OCI-LY1 (cell line): Measurements from ENCODE around the gene TIMM17B.
A peak's percentile ranks its signal among the peaks of the same experiment; 100 is the strongest.

Experiments
- H2AFZ ChIP-seq: fragments of 200-600 bp; sonication (generic), shearing (Covaris generic); 2 replicates; pipeline ENCODE4 v1.6.0; 2014; ENCODE audit warnings: antibody characterized with exemption, mild to moderate bottlenecking, low read length
- H3F3A ChIP-seq: fragments of 200-600 bp; sonication (generic), shearing (Covaris generic); 2 replicates; pipeline ENCODE4 v1.6.0; 2014; ENCODE audit warnings: mild to moderate bottlenecking, antibody characterized with exemption, low read length, moderate library complexity; ENCODE audit not compliant: insufficient read depth
- H3K27ac ChIP-seq: fragments of 200-600 bp; sonication (generic); 2 replicates; pipeline ENCODE4 v1.5.1; 2014; ENCODE audit warnings: low read length, mixed run types, mild to moderate bottlenecking, low read depth; ENCODE audit not compliant: poor library complexity, severe bottlenecking
- H3K27me3 ChIP-seq: fragments of 200-600 bp; sonication (generic); 2 replicates; pipeline ENCODE4 v1.6.0; 2014; ENCODE audit warnings: antibody characterized with exemption, mild to moderate bottlenecking, low read length, moderate library complexity; ENCODE audit not compliant: insufficient read depth
- H3K36me3 ChIP-seq: fragments of 200-600 bp; sonication (generic); 2 replicates; pipeline ENCODE4 v1.6.1; 2014; ENCODE audit warnings: mild to moderate bottlenecking, antibody characterized with exemption, low read length, moderate library complexity, mixed read lengths; ENCODE audit not compliant: insufficient read depth
- H3K4me1 ChIP-seq: fragments of 200-600 bp; sonication (generic); 2 replicates; pipeline ENCODE4 v1.5.1; 2014; ENCODE audit warnings: mild to moderate bottlenecking, low read length, moderate library complexity; ENCODE audit not compliant: insufficient read depth, severe bottlenecking
- H3K4me2 ChIP-seq: fragments of 200-600 bp; sonication (generic), shearing (Covaris generic); 2 replicates; pipeline ENCODE4 v1.6.1; 2014; ENCODE audit warnings: low read length
- H3K4me3 ChIP-seq: fragments of 200-600 bp; sonication (generic); 2 replicates; pipeline ENCODE4 v1.5.1; 2014; ENCODE audit warnings: low read length, low read depth, mild to moderate bottlenecking, mixed read lengths; ENCODE audit not compliant: poor library complexity, severe bottlenecking
- H3K79me2 ChIP-seq: fragments of 200-600 bp; shearing (Covaris generic); 2 replicates; pipeline ENCODE4 v1.6.1; 2016; ENCODE audit warnings: mixed run types, low read length, mixed read lengths; ENCODE audit not compliant: insufficient read depth
- H3K9ac ChIP-seq: fragments of 200-600 bp; sonication (generic), shearing (Covaris generic); 2 replicates; pipeline ENCODE4 v1.6.1; 2014; ENCODE audit warnings: mild to moderate bottlenecking, low read length, mixed read lengths
- H3K9me2 ChIP-seq: fragments of 200-600 bp; sonication (generic), shearing (Covaris generic); 2 replicates; pipeline ENCODE4 v1.6.1; 2014; ENCODE audit warnings: low read depth, mild to moderate bottlenecking, low read length, mixed read lengths
- H3K9me3 ChIP-seq: fragments of 200-600 bp; shearing (Covaris generic); 2 replicates; pipeline ENCODE4 v1.6.1; 2014; ENCODE audit warnings: low read length, mixed read lengths
- H4K20me1 ChIP-seq: fragments of 200-600 bp; sonication (generic), shearing (Covaris generic); 2 replicates; pipeline ENCODE4 v1.6.0; 2016; ENCODE audit warnings: mild to moderate bottlenecking, low read length; ENCODE audit not compliant: insufficient read depth
- EZH2 ChIP-seq: fragments of 200-600 bp; sonication (generic), shearing (Covaris generic); IDR thresholded peaks from 2 replicates; pipeline ENCODE4 v1.8.0; 2017; ENCODE audit warnings: borderline replicate concordance, mixed run types, mild to moderate bottlenecking, antibody characterized with exemption, low read length, moderate library complexity, mixed read lengths
- TF ChIP-seq, protein P1 (sequence below): fragments of 200-600 bp; sonication (generic), shearing (Covaris generic); IDR thresholded peaks from 2 replicates; pipeline ENCODE4 v1.5.1; 2017; ENCODE audit warnings: mild to moderate bottlenecking, antibody characterized with exemption, low read length, moderate library complexity, mixed read lengths

Gene TIMM17B

DNA sequence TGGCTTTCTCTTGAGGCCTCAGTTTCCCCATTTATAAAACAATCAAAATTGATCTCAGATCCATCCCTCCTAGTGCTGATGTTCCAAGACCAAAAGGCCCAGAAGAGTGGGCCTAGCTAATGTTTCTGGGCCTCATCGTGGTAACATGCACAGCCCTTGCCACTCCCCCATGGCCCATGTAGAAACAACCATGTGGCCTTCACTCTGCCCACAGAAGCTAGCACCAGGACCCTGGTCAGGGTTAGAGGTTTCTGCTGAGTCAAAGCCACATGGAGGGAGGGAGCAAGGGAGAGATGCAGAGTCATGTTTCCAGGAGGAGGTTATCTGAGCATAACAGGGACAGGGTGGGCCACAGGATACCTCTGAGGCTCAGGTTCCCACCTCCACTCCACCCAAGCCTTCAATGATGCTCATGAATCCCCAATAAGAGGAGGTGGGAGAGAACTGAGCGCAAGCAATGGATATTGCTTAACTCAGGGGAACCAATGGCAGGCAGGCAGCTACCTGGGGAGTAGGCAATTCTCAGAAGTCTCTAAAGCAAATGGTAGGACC, 42.9 kb upstream of the TIMM17B start:
- Histone ChIP-seq H3K9me3 (no peaks in the 10 kb centered on the region), H4K20me1 (no peaks in the 10 kb centered on the region), H3K4me1 (peaks cover 80% of the 10 kb centered on the region), H3K4me2 (peak overlapping the region; percentile 70; the same call in 1 of the 2 replicates), H3K27me3 (no peaks in the 10 kb centered on the region), H3K27ac (peak overlapping the region; percentile 99), H3K9me2 (no peaks in the 10 kb centered on the region), H3K4me3 (no peak overlapping the region), H3K36me3 (peaks cover 10% of the 10 kb centered on the region; the same call in 1 of the 2 replicates), H3F3A (no peaks in the 10 kb centered on the region), H2AFZ (no peak overlapping the region), H3K9ac (peak overlapping the region; percentile 66; the same call in 1 of the 2 replicates), H3K79me2 (no peaks in the 10 kb centered on the region)
- TF ChIP-seq, protein P1, sequence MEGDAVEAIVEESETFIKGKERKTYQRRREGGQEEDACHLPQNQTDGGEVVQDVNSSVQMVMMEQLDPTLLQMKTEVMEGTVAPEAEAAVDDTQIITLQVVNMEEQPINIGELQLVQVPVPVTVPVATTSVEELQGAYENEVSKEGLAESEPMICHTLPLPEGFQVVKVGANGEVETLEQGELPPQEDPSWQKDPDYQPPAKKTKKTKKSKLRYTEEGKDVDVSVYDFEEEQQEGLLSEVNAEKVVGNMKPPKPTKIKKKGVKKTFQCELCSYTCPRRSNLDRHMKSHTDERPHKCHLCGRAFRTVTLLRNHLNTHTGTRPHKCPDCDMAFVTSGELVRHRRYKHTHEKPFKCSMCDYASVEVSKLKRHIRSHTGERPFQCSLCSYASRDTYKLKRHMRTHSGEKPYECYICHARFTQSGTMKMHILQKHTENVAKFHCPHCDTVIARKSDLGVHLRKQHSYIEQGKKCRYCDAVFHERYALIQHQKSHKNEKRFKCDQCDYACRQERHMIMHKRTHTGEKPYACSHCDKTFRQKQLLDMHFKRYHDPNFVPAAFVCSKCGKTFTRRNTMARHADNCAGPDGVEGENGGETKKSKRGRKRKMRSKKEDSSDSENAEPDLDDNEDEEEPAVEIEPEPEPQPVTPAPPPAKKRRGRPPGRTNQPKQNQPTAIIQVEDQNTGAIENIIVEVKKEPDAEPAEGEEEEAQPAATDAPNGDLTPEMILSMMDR = no peak

DNA sequence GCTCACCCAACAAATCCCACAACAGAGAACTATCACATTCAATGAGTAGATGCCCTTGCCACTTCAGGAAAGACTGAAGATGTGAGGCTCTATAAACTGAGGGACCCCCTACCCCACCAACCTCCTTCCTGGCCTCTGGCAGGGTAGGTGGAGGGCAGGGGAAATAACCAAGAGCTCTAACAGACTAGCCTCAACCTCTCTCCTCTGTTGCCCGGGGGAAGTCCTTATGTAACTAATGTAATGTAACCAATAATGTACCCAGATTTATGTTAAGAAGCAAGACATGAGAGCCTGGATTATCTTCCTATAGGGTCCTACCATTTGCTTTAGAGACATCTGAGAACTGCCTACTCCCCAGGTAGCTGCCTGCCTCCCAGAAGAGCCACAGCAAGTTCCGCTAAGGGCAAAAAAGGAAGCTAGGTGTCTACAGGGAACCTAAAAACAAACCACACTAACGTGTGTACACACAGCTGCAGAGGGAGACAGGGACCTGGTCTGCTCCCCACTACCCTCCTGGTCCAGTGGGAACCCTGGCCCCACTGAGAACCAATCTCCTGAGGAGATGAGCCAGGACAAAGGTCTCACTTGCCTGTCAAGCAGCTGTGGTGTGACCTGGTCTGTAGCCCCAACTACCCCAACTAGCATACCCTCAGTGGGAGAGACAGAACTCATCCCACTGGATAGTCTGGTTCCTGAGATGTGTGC, 42.1 kb upstream of the TIMM17B start:
- TF ChIP-seq, protein P1 = no peak
- no peak for TF ChIP-seq EZH2
- no peaks in the 10 kb centered on the region for H3K9me3 ChIP-seq
- no peaks in the 10 kb centered on the region for H3K9me2 ChIP-seq
- no peak overlapping the region for H2AFZ ChIP-seq
- H3K9ac ChIP-seq = peak overlapping the region; percentile 66
- no peaks in the 10 kb centered on the region for H3F3A ChIP-seq
- peak overlapping the region; percentile 99 for H3K27ac ChIP-seq
- peak overlapping the region; percentile 35 for H3K4me3 ChIP-seq
- H3K27me3 ChIP-seq = no peaks in the 10 kb centered on the region
- no peaks in the 10 kb centered on the region for H3K79me2 ChIP-seq
- peaks cover 15% of the 10 kb centered on the region; the same call in 1 of the 2 replicates for H3K36me3 ChIP-seq
- peak overlapping the region; percentile 70 for H3K4me2 ChIP-seq
- no peaks in the 10 kb centered on the region for H4K20me1 ChIP-seq
- peaks cover 83% of the 10 kb centered on the region for H3K4me1 ChIP-seq

GRCh38 chrX:48938721-48939425, 41.3 kb upstream of the TIMM17B start:
- Histone ChIP-seq H3K79me2 (no peaks in the 10 kb centered on the region), H3K9me3 (no peaks in the 10 kb centered on the region), H2AFZ (no peak overlapping the region), H3F3A (no peaks in the 10 kb centered on the region), H3K27me3 (no peaks in the 10 kb centered on the region), H3K9ac (peak overlapping the region; percentile 66), H3K9me2 (no peaks in the 10 kb centered on the region), H4K20me1 (no peaks in the 10 kb centered on the region), H3K4me3 (peak overlapping the region; percentile 35), H3K36me3 (peaks cover 23% of the 10 kb centered on the region), H3K4me2 (peak overlapping the region; percentile 70), H3K4me1 (peaks cover 89% of the 10 kb centered on the region), H3K27ac (peak overlapping the region; percentile 99)
- TF ChIP-seq EZH2 = no peak
- TF ChIP-seq, protein P1 = no peak
